SK-N-MC (cell line): ENCODE results near the gene BFSP2.
"Not testable (repeated sequence)": the region's sequence is repeated elsewhere in the genome, so short reads cannot be mapped to it uniquely, and the experiment has no call there.

ENCODE experiments used
- DNase-seq: peaks from one replicate; pipeline ENCODE4 v3.0.0-alpha.2; 2011; ENCODE audit warnings: low read depth, low spot score
- H3K27ac ChIP-seq: fragments of 200-600 bp; sonication (generic); 2 replicates; pipeline ENCODE4 v1.5.1; 2016; ENCODE audit warnings: mixed run types
- H3K36me3 ChIP-seq: fragments of 200-600 bp; sonication (generic); 2 replicates; pipeline ENCODE4 v1.6.1; 2017; ENCODE audit warnings: antibody characterized with exemption, low read length, mixed read lengths; ENCODE audit not compliant: insufficient read depth
- H3K4me3 ChIP-seq: fragments of 200-600 bp; sonication (generic); 2 replicates; pipeline ENCODE4 v1.5.1; 2016
- H3K9ac ChIP-seq: fragments of 200-600 bp; sonication (generic); 2 replicates; pipeline ENCODE4 v1.8.0; 2017; ENCODE audit warnings: mixed run types, mixed read lengths; ENCODE audit not compliant: insufficient read length
- H3K9me3 ChIP-seq: fragments of 200-600 bp; sonication (generic); 2 replicates; pipeline ENCODE4 v1.6.1; 2017; ENCODE audit warnings: low read depth, mild to moderate bottlenecking, antibody characterized with exemption, low read length, moderate library complexity, mixed read lengths
- EZH2 ChIP-seq: fragments of 200-600 bp; sonication (generic); IDR thresholded peaks from one replicate; pipeline ENCODE4 v1.6.1; 2017; ENCODE audit warnings: antibody characterized with exemption
- FOXP2 ChIP-seq: optimal IDR thresholded peaks from 2 replicates; pipeline ENCODE3; 2011; ENCODE audit warnings: mild to moderate bottlenecking, moderate library complexity; ENCODE audit not compliant: insufficient read depth; ENCODE audit errors: extremely low read length, control extremely low read depth
- POLR2AphosphoS5 ChIP-seq: IDR thresholded peaks from 2 replicates; pipeline ENCODE4 v1.6.1; 2012; ENCODE audit warnings: mild to moderate bottlenecking, low read depth, low read length, borderline replicate concordance

The BFSP2 gene

DNA sequence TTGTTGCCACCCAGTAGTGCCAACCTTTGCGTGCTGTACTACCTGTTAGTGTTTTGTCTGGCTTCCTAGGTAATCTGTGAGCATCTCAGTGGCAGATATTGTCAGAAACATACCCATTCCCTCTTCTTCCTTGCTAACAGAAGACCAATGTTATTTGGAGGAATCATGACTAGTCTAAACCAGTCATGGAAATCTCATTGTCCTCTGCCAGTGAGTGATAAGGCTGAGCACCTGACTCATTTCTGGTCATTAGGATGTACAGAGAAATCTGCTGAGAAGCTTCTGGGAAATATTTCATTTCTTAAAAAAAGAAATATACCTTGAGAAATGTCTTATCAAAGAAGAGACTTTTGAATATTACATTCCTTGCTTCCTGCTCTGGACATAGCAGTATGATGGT, 103.6 kb downstream of the BFSP2 start:
- Histone ChIP-seq H3K27ac (no peak overlapping the region), H3K36me3 (no peaks in the 10 kb centered on the region), H3K9me3 (no peaks in the 10 kb centered on the region), H3K4me3 (no peak overlapping the region), H3K9ac (no peak overlapping the region)
- TF ChIP-seq FOXP2 (no peak), POLR2AphosphoS5 (no peak), EZH2 (no peak)
- no peak for DNase-seq

GRCh38 chr3:133504736-133505135, 104.9 kb downstream of the BFSP2 start:
- Histone ChIP-seq H3K36me3 (no peaks in the 10 kb centered on the region), H3K4me3 (no peak overlapping the region), H3K9ac (no peak overlapping the region), H3K27ac (no peak overlapping the region), H3K9me3 (no peaks in the 10 kb centered on the region)
- no peak for DNase-seq
- no peak for TF ChIP-seq FOXP2
- no peak for TF ChIP-seq EZH2

DNA sequence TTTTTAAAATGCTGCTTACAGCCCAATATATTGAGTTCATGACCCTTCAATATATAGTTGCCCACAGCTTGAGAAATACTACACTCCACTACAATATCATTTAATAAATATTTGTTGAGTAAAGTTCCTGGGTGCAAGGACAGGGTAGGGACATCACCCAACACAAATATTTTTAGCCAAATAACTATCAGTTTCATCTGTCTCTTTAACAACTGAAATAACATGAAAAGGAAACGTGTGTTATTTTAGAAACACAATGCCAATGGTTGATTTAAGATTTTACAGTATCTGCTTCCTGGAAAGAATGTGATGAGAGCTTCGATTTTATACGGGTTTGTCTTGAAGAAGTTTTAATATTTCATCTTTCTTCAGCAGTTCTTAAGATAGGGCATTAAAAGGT, 106.0 kb downstream of the BFSP2 start:
- no peak for DNase-seq
- H3K27ac ChIP-seq, result no peak overlapping the region
- TF ChIP-seq POLR2AphosphoS5 (no peak), FOXP2 (no peak), EZH2 (no peak)
- no peaks in the 10 kb centered on the region for H3K36me3 ChIP-seq
- H3K9ac ChIP-seq, result no peak overlapping the region
- H3K9me3 ChIP-seq, result no peaks in the 10 kb centered on the region
- no peak overlapping the region for H3K4me3 ChIP-seq

DNA sequence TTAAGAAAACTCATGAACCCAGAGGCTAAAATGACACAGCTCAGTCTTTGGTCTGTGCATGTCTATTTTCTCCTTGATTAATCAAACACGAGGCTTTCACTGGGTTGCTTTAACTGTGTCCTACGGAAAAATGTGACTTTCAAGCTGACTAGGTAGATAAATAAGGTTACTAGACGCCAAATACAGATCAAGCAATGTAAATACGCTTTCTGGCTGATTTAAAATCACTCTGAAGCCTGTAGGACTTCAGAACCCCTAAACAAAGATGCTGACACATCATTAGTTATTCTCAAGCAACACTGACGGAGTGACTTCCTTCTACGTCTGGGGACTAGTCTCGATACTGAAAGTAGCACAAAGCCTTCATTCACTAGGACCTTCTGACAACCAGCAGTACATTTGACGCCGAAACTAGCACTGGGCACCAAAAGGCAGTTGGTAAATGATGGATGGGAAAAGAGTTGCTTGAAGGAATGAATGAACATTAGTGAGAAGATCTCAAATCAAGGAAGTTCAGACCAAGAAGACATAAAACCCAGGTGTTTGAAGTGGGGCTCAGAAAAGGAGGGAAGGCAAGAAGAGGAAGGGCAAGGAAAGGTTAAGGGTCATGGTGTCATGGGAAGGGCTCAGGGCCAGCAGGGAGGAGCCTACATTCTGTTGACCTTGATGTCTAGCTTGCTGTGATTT, 106.5 kb downstream of the BFSP2 start:
- H3K27ac ChIP-seq, result no peak overlapping the region
- no peak overlapping the region for H3K4me3 ChIP-seq
- DNase-seq, result no peak
- no peak for TF ChIP-seq POLR2AphosphoS5
- no peak for TF ChIP-seq EZH2
- TF ChIP-seq FOXP2, result no peak
- no peak overlapping the region for H3K9ac ChIP-seq
- H3K9me3 ChIP-seq, result no peaks in the 10 kb centered on the region
- H3K36me3 ChIP-seq, result no peaks in the 10 kb centered on the region

DNA sequence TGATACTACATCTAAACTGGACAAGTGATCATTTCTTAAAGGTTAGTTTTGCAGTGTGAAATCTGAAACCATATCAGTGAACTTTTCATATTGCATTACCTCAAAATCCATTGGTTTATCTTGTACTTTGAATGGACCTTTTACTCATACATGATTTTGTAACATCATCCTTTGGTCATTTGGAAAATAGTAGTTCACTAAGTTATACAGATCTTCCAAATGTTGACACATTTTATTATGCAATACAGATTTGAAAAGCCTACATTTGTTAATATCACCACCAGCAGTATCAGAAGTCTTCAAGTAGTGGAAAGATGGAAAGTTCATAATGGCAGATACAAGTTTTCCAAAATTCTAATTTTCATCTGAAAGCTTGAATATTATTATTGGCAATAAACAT, 109.6 kb downstream of the BFSP2 start:
- no peak overlapping the region for H3K4me3 ChIP-seq
- TF ChIP-seq EZH2, result no peak
- H3K36me3 ChIP-seq, result no peaks in the 10 kb centered on the region
- H3K9ac ChIP-seq, result no peak overlapping the region
- no peak for DNase-seq
- H3K27ac ChIP-seq, result no peak overlapping the region
- H3K9me3 ChIP-seq, result no peaks in the 10 kb centered on the region

GRCh38 chr3:133512416-133513089, 112.7 kb downstream of the BFSP2 start:
- H3K27ac ChIP-seq, result no peak overlapping the region
- no peaks in the 10 kb centered on the region for H3K36me3 ChIP-seq
- H3K9ac ChIP-seq, result no peak overlapping the region
- no peak for DNase-seq
- TF ChIP-seq FOXP2 (no peak), POLR2AphosphoS5 (no peak), EZH2 (no peak)
- H3K4me3 ChIP-seq, result no peak overlapping the region
- no peaks in the 10 kb centered on the region for H3K9me3 ChIP-seq

- TF ChIP-seq POLR2AphosphoS5 (no peak), EZH2 (no peak), FOXP2 (no peak)
- DNase-seq, result no peak
Observed at GRCh38 chr3:133514418-133514817, 114.6 kb downstream of the BFSP2 start.

GRCh38 chr3:133515127-133515526, 115.3 kb downstream of the BFSP2 start:
- no peak overlapping the region for H3K4me3 ChIP-seq
- no peak overlapping the region for H3K27ac ChIP-seq
- DNase-seq, result no peak
- TF ChIP-seq EZH2 (no peak), POLR2AphosphoS5 (no peak)
- H3K36me3 ChIP-seq, result no peaks in the 10 kb centered on the region
- no peaks in the 10 kb centered on the region for H3K9me3 ChIP-seq
- H3K9ac ChIP-seq, result no peak overlapping the region

More at GRCh38 chr3:133514418-133514817, 114.6 kb downstream of the BFSP2 start:
- Histone ChIP-seq H3K9me3 (no peaks in the 10 kb centered on the region), H3K9ac (no peak overlapping the region), H3K36me3 (no peaks in the 10 kb centered on the region), H3K4me3 (no peak overlapping the region), H3K27ac (no peak overlapping the region)

DNA sequence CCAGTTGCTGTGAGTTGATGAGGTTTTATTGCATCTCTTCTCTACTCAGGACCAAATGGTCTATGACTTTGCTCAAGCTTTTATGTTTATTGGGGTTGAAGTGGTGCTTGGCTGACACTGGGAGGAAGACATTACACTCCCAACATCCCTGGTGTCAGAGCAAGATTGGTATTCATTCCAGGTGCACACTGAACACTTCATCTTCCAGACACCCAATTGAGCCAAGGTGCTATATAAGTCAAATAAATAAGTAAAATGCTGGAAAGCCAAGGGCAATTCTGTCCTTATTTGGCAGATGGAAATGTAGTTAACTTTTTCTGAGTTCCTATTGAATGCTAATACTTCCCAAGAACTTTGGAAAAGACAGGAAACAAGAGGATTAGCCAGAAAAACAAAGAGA, 120.4 kb downstream of the BFSP2 start:
- no peak for TF ChIP-seq FOXP2
- TF ChIP-seq EZH2, result no peak
- TF ChIP-seq POLR2AphosphoS5, result no peak
- no peaks in the 10 kb centered on the region for H3K36me3 ChIP-seq
- H3K9ac ChIP-seq, result no peak overlapping the region
- H3K9me3 ChIP-seq, result no peaks in the 10 kb centered on the region
- DNase-seq, result no peak
- no peak overlapping the region for H3K27ac ChIP-seq
- no peak overlapping the region for H3K4me3 ChIP-seq

DNA sequence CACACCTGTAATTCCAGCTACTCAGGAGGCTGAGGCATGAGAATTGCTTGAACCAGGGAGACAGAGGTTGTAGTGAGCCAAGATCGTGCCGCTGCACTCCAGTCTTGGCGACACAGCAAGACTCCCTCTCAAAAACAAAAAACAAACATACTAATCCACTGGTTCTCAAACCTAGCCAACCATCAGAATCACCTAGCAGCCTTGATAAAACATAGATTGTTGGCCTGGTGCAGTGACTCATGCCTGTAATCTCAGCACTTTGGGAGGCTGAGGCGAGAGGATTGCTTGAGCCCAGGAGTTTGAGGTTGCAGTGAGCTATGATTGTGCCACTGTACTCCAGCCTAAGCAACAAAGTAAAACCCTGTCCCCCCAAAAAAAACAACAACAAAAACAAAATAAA, 121.1 kb downstream of the BFSP2 start:
- not testable (repeated sequence) for DNase-seq, H3K36me3 ChIP-seq, H3K4me3 ChIP-seq, H3K9ac ChIP-seq, H3K27ac ChIP-seq, H3K9me3 ChIP-seq
